OCI-LY7 (cell line): ENCODE data around the gene IGFBP1.
"Not testable (repeated sequence)": the region's sequence is repeated elsewhere in the genome, so short reads cannot be mapped to it uniquely, and the experiment has no call there.

ENCODE experiments used
- CTCF ChIP-seq: fragments of 200-600 bp; sonication (generic); conservative IDR thresholded peaks from 2 replicates; pipeline ENCODE4 v1.5.1; 2014; ENCODE audit warnings: mild to moderate bottlenecking, antibody characterized with exemption, low read length, moderate library complexity, mixed read lengths
- EZH2phosphoT487 ChIP-seq: fragments of 200-600 bp; sonication (generic); IDR thresholded peaks from 2 replicates; pipeline ENCODE4 v1.6.1; 2018; ENCODE audit warnings: low read depth, borderline replicate concordance, mild to moderate bottlenecking, mixed run types, antibody characterized with exemption, low read length, moderate library complexity, mixed read lengths

- TF ChIP-seq CTCF, EZH2phosphoT487: not testable (repeated sequence)
Measured at GRCh38 chr7:45846536-45846935, 41.8 kb upstream of the IGFBP1 start.
